ENCODE results near the gene OTUB2.

Gene OTUB2

GRCh38 chr14:94021001-94021400, 5.1 kb upstream of the OTUB2 start:
- CTCF ChIA-PET, result interaction anchor here (0.9 to 16.5 kb wide), 10 partner anchors 8 to 116 kb away, joined by 3 to 151 read pairs (median 7); no protein-coding TSS in a partner anchor
- DNase-seq (ENCODE audit: extremely low spot score), result no peak
- no peak for TF ChIP-seq CTCF (IDR thresholded peaks at IDR 0.05; ENCODE audit: control extremely low read depth, extremely low read depth, low read depth, missing control alignments)
- POLR2A ChIA-PET, result no interaction called here

GRCh38 chr14:94021416-94022157, 4.6 kb upstream of the OTUB2 start:
- no peak for DNase-seq (ENCODE audit: extremely low spot score)
- POLR2A ChIA-PET, result no interaction called here
- TF ChIP-seq CTCF (IDR thresholded peaks at IDR 0.05; ENCODE audit: control extremely low read depth, extremely low read depth, low read depth, missing control alignments), result no peak
- CTCF ChIA-PET, result interaction anchor here (0.9 to 16.5 kb wide), 10 partner anchors 8 to 115 kb away, joined by 3 to 151 read pairs (median 7); no protein-coding TSS in a partner anchor

- no peak for TF ChIP-seq CTCF (IDR thresholded peaks at IDR 0.05; ENCODE audit: control extremely low read depth, extremely low read depth, low read depth, missing control alignments)
- CTCF ChIA-PET, result interaction anchor here (0.9 to 16.5 kb wide), 9 partner anchors 13 to 158 kb away, joined by 3 to 151 read pairs (median 5); no protein-coding TSS in a partner anchor
- no peak for DNase-seq (ENCODE audit: extremely low spot score)
- POLR2A ChIA-PET, result interaction anchor here (1.0 kb wide), 1 partner anchor 57 kb away, joined by 3 read pairs; no protein-coding TSS in a partner anchor
These were observed 3.4 kb upstream of the OTUB2 start for GRCh38 chr14:94022532-94023411.

GRCh38 chr14:94024549-94024948, 1.6 kb upstream of the OTUB2 start:
- no peak for DNase-seq (ENCODE audit: extremely low spot score)
- ChIA-PET POLR2A (no interaction called here), CTCF (interaction anchor here (0.9 to 16.5 kb wide), 6 partner anchors 11 to 112 kb away, joined by 3 to 151 read pairs (median 6); no protein-coding TSS in a partner anchor)
- TF ChIP-seq CTCF (IDR thresholded peaks at IDR 0.05; ENCODE audit: control extremely low read depth, extremely low read depth, low read depth, missing control alignments), result no peak

- DNase-seq (ENCODE audit: extremely low spot score), result no peak
- POLR2A ChIA-PET, result interaction anchor here (0.7 kb wide), 1 partner anchor 177 kb away, joined by 3 read pairs; no protein-coding TSS in a partner anchor
- TF ChIP-seq CTCF (IDR thresholded peaks at IDR 0.05; ENCODE audit: control extremely low read depth, extremely low read depth, low read depth, missing control alignments), result no peak
- CTCF ChIA-PET, result interaction anchor here (0.8 to 16.5 kb wide), 15 partner anchors 10 to 819 kb away, joined by 3 to 151 read pairs (median 4); partner anchors contain the start of genes GON7, IFI27L2 and UBR7
These were observed 420 bp upstream of the OTUB2 start for GRCh38 chr14:94025720-94026119.

- TF ChIP-seq CTCF (IDR thresholded peaks at IDR 0.05; ENCODE audit: control extremely low read depth, extremely low read depth, low read depth, missing control alignments), result no peak
- no peak for DNase-seq (ENCODE audit: extremely low spot score)
- ChIA-PET CTCF (interaction anchor here (1.4 to 16.5 kb wide), 5 partner anchors 9 to 110 kb away, joined by 4 to 151 read pairs (median 7); no protein-coding TSS in a partner anchor), POLR2A (no interaction called here)
These were observed 839 bp downstream of the OTUB2 start for GRCh38 chr14:94026889-94027469.
